NCI-H69 (cell line): ENCODE measurements around the gene PPP3CA.

Experiments
- DNase-seq: peaks from one replicate; lab custom pipeline; 2025; lab: John Stamatoyannopoulos, UW

PPP3CA gene

GRCh38 chr4:101331017-101331416 lies 16.3 kb downstream of the PPP3CA start:
- no peak for DNase-seq

GRCh38 chr4:101329592-101329991 lies 17.7 kb downstream of the PPP3CA start:
- DNase-seq, result no peak

- no peak for DNase-seq
Observed at GRCh38 chr4:101328063-101328602, 19.2 kb downstream of the PPP3CA start.

DNA sequence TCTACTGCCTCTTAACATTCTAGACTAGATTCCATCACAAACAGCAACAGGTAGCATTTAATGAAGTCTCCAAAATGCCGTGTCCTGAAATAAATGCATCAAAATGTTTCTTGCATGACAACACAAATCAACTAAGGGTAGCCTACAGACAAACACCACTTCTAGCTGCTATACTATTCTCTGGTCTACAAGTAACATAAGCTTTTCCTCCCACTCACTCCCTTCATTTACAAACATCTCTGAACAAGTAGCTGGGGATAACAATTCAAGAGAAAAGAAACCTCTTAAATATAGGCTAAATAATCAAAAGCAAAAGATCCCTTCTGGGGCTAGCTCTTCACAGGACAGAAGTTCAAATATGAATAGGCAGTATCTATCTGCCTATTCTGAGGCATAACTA lies 20.8 kb downstream of the PPP3CA start:
- no peak for DNase-seq

- DNase-seq, result no peak
Observed at GRCh38 chr4:101322743-101323142, 24.6 kb downstream of the PPP3CA start.

GRCh38 chr4:101321481-101322042 lies 25.8 kb downstream of the PPP3CA start:
- DNase-seq, result no peak

GRCh38 chr4:101315786-101316185 lies 31.5 kb downstream of the PPP3CA start:
- no peak for DNase-seq

- DNase-seq, result no peak
Observed at GRCh38 chr4:101315041-101315440, 32.3 kb downstream of the PPP3CA start.

GRCh38 chr4:101309925-101310324 lies 37.4 kb downstream of the PPP3CA start:
- no peak for DNase-seq

DNA sequence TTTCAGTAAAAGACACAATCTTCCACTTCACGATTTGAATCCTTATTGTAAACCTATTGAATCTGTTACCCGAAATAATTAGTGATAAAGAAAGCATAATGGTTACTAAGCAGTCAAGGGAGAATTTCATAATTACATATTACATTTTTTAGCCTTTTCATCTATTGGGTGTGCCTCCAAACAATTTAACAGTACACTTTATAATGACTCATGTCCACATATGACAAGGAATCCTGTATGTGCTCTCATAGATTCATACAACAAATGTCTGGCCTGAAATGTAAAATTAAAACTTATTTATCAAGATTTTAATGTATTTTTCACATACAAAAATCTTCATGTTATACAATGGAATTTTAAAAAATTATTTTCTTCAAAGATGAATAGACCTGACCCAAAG lies 39.4 kb downstream of the PPP3CA start:
- DNase-seq, result peak; percentile 9

DNA sequence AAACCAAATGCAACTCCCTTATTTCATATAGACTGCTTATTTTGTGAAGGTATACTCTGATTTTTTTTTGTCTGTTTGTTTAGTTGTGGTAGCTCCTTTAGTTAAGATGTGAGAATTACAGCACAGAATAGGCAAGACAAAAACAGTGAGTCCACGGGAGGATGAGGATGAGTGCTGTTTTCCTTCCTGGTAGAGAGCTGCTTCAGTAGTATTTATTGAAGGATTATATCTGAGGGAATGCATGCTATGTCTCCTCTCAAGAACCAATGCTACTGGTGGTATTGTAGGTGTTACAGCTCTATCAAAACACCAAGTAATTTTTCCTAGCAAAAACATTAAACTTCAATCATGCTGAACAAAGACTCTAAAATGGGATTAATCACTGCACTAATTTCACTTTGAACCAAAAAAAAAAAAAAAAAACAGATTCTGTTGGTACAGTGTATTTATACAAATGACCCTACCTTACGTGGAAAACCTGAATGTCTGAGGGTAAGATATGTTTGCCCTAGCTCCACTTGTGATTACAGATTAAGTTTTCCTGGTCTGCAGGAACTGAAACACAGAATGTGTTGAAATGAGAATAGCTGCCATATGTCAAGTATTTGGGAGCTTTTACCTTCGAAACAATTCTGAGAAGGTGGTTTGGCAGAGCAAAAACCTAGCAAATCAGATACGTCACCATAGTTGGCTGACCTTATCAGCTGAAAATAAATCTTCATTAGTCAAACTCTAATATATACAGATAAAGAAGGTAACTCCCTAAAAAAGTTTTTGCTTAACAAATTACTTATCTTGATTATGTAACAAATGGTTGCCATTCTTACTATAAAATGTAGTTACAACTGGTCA lies 40.3 kb downstream of the PPP3CA start:
- peak; percentile 9 for DNase-seq

GRCh38 chr4:101306225-101306624 lies 41.1 kb downstream of the PPP3CA start:
- DNase-seq, result peak; percentile 65

- peak; percentile 15 for DNase-seq
Observed at GRCh38 chr4:101304916-101305315, 42.4 kb downstream of the PPP3CA start.

GRCh38 chr4:101299899-101300540 lies 47.3 kb downstream of the PPP3CA start:
- no peak for DNase-seq

- DNase-seq, result no peak
Observed at GRCh38 chr4:101299021-101299420, 48.3 kb downstream of the PPP3CA start.

DNA sequence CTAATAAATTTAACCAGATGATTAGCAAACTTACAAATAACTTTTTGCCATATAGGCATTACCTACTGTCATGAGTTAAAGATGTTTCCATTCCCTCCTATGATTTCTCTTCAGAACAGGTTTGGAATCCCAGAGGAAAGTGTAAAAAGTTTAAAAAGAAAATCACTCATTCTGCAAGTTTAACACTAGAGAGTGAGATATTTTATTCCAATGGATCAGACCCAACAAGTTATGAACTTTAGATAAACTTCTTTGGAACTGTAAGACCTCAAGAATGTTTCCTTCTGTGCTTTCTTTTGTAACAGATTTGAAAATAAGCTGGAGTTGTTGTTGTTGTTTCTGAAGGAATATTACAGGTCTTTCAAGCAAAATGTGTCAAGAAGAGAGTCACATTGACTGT lies 51.6 kb downstream of the PPP3CA start:
- DNase-seq, result no peak

DNA sequence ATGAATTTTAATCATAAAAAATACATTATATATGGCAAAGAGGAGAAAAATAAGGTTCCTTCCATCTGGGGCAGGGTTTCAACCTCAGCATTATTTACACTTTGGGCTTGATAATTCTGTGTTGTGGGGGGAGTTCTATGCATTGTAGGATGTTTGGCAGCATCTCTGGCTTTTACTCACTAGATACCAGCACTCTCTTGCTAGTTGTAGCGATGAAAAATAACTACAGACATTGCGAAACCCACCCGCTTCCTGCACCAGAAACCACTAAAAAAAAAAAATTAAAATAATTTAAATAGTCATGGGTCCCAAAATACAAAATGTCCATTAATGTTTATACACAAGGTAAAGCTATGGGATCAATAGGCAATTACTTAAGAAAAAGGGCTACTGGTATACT lies 52.7 kb downstream of the PPP3CA start:
- no peak for DNase-seq

GRCh38 chr4:101292901-101293300 lies 54.4 kb downstream of the PPP3CA start:
- no peak for DNase-seq

DNA sequence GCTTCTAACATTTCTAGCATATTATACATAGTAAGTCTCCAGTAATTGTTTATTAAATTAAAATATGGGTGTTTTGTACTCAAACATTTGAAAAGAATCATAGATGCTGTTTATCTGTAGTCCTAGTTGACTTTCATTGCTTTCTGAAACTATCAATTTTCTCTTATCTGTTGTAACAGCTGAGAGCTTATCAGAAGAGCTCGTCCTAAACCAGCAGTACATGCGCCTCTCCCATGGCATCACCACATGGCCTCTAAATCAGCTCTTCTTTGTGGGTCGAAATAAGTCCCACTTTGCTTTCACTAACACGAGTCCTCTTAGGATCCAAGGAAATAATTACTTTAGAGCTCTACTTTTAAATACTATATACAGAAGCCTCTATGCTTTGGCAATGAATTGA lies 55.1 kb downstream of the PPP3CA start:
- no peak for DNase-seq

- DNase-seq, result no peak
Observed at GRCh38 chr4:101291198-101291597, 56.1 kb downstream of the PPP3CA start.

DNA sequence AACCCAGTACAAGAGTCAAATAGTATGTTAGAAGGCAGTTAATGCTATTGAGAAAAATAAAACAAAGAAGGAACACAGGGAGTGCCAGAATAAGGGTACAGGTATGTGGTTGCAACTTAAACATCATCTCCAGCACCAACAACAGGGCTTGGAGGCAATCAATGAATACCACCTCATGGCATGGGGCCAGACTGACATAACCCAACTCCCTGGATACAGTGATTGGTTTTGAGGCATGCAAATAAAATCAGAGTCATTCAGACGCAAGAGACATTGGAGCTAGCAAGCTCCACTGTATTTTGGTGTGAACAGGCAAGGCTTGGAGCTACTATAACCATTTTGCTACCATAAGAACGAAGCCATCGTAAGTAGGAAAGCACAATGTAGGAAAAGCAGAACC lies 56.7 kb downstream of the PPP3CA start:
- peak; percentile 5 for DNase-seq

GRCh38 chr4:101289306-101289705 lies 58.0 kb downstream of the PPP3CA start:
- no peak for DNase-seq
